RPMI8226 (cell line): ENCODE measurements around the gene MTMR1.

Experiments used
- DNase-seq: peaks from one replicate; pipeline ENCODE4 v3.0.0-alpha.2; 2015

MTMR1 gene

GRCh38 chrX:150805736-150806135, 112.5 kb downstream of the MTMR1 start:
- no peak for DNase-seq

- DNase-seq: no peak
Observed at GRCh38 chrX:150806827-150807226, 113.6 kb downstream of the MTMR1 start.

GRCh38 chrX:150813922-150814321, 120.7 kb downstream of the MTMR1 start:
- no peak for DNase-seq
